Endothelial cell (in vitro differentiated cells): ENCODE data around the gene CCDC141. TPM values are rescaled to one million over a fixed set of nuclear protein-coding genes. Genes with fewer than 3 reads are reported as not detected.

ENCODE experiments used
- DNase-seq: peaks from one replicate; pipeline ENCODE4 v3.0.0; 2021; ENCODE audit warnings: low spot score
- H3K27ac Mint-ChIP-seq: one replicate; pipeline ENCODE4 v1.8.0; 2021; ENCODE audit warnings: mixed read lengths, inconsistent platforms; ENCODE audit not compliant: unreplicated experiment
- H3K27me3 Mint-ChIP-seq: one replicate; pipeline ENCODE4 v1.8.0; 2021; ENCODE audit warnings: mild to moderate bottlenecking, moderate library complexity, mixed read lengths, inconsistent platforms; ENCODE audit not compliant: unreplicated experiment
- H3K36me3 Mint-ChIP-seq: one replicate; pipeline ENCODE4 v1.8.0; 2021; ENCODE audit warnings: mild to moderate bottlenecking, low read depth, mixed read lengths, inconsistent platforms; ENCODE audit not compliant: unreplicated experiment
- H3K4me1 Mint-ChIP-seq: one replicate; pipeline ENCODE4 v1.8.0; 2021; ENCODE audit warnings: mild to moderate bottlenecking, mixed read lengths, inconsistent platforms; ENCODE audit not compliant: unreplicated experiment
- H3K4me3 Mint-ChIP-seq: one replicate; pipeline ENCODE4 v1.8.0; 2021; ENCODE audit warnings: mild to moderate bottlenecking, mixed read lengths, inconsistent platforms; ENCODE audit not compliant: unreplicated experiment
- H3K9me3 Mint-ChIP-seq: one replicate; pipeline ENCODE4 v1.8.0; 2021; ENCODE audit warnings: mixed read lengths, inconsistent platforms; ENCODE audit not compliant: unreplicated experiment
- CTCF ChIP-seq: fragments of 200-600 bp; sonication (generic); IDR thresholded peaks from one replicate; pipeline ENCODE4 v1.5.0; 2021; ENCODE audit warnings: antibody characterized with exemption; ENCODE audit not compliant: unreplicated experiment
- total RNA-seq: library from RNA; stranded (reverse); fragmentation: NEBNext Ultra II Directional; extraction: Animal tissue kit (Norgen Biotek cat#: 25700); gene quantifications from one replicate; pipeline ENCODE4 v1.2.1, GENCODE V29; 2021; ENCODE audit not compliant: unreplicated experiment

The CCDC141 gene
- total RNA-seq, 1 donor from 2014 or later, result 0.67 TPM

DNA sequence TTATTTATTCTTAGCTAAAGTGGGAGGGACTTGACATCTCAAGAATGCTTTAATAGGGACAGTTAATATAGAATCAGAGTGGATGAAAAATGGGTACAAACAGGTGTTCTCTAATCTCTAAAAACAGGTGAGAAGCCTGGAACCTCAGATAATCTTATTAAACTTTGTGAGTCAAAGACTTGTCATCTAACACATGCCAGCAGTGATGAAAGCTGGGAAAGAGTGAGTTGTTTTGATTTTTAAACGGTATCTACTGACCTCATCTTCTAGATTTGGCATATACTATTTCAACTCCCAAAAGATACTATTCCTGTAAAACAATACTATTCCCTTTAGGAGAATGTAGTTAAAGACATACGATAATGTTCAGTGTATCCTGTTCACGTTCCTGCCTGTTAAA, 103.4 kb downstream of the CCDC141 start:
- Mint-ChIP-seq H3K4me3 (no peak overlapping the region), H3K36me3 (no peaks in the 10 kb centered on the region), H3K27me3 (no peaks in the 10 kb centered on the region), H3K4me1 (no peaks in the 10 kb centered on the region), H3K27ac (no peak overlapping the region), H3K9me3 (no peaks in the 10 kb centered on the region)
- no peak for TF ChIP-seq CTCF
- DNase-seq, result no peak

DNA sequence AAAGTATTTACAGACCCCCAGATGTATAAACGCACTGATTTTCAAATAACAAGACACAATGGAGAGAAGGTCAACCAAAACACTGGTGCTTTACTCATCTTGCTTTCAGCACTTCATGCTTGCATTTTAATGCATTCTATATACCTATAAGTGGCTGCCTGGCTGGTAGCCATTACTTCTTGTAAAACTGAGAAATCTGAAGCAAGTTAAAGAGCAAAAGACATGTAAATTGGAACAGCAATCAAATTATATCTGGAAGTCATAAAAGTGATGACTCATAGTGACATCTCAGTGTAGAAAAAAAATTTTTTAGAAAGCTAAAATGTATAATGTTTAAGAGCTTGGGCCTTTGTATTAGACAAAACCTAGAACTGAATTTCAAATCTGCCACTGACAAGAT, 106.2 kb downstream of the CCDC141 start:
- no peak for TF ChIP-seq CTCF
- no peaks in the 10 kb centered on the region for H3K4me1 Mint-ChIP-seq
- no peaks in the 10 kb centered on the region for H3K27me3 Mint-ChIP-seq
- no peak overlapping the region for H3K27ac Mint-ChIP-seq
- H3K4me3 Mint-ChIP-seq, result no peak overlapping the region
- DNase-seq, result no peak
- H3K36me3 Mint-ChIP-seq, result no peaks in the 10 kb centered on the region
- no peaks in the 10 kb centered on the region for H3K9me3 Mint-ChIP-seq

DNA sequence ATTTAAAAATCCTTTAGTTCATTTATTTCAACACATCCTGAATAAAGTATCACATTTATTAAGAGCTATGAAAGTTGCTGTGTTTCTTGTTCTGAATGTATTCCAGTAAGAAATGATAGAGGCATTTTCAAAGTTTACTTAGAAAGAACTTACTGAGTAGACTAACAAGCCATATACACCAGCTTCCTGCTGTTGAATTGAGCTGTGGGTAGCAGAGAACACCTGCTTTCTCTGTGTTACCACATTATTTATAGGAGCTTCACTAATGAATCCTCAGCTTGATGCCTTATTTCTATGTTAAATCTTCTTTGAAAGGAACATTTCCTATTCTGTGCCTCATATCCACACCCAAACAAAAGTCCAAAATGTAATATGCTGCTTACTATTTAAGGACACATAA, 115.4 kb downstream of the CCDC141 start:
- no peaks in the 10 kb centered on the region for H3K9me3 Mint-ChIP-seq
- no peaks in the 10 kb centered on the region for H3K27me3 Mint-ChIP-seq
- DNase-seq, result no peak
- no peak for TF ChIP-seq CTCF
- H3K27ac Mint-ChIP-seq, result no peak overlapping the region
- H3K36me3 Mint-ChIP-seq, result no peaks in the 10 kb centered on the region
- no peak overlapping the region for H3K4me3 Mint-ChIP-seq
- H3K4me1 Mint-ChIP-seq, result no peaks in the 10 kb centered on the region

GRCh38 chr2:178933493-178933892, 116.4 kb downstream of the CCDC141 start:
- H3K27me3 Mint-ChIP-seq, result no peaks in the 10 kb centered on the region
- H3K4me1 Mint-ChIP-seq, result no peaks in the 10 kb centered on the region
- H3K9me3 Mint-ChIP-seq, result no peaks in the 10 kb centered on the region
- no peak overlapping the region for H3K4me3 Mint-ChIP-seq
- H3K27ac Mint-ChIP-seq, result no peak overlapping the region
- H3K36me3 Mint-ChIP-seq, result no peaks in the 10 kb centered on the region
- DNase-seq, result no peak
- no peak for TF ChIP-seq CTCF

GRCh38 chr2:178928077-178928476, 121.9 kb downstream of the CCDC141 start:
- no peak for DNase-seq
- H3K4me3 Mint-ChIP-seq, result no peak overlapping the region
- H3K4me1 Mint-ChIP-seq, result peaks cover 4% of the 10 kb centered on the region
- H3K9me3 Mint-ChIP-seq, result no peaks in the 10 kb centered on the region
- H3K36me3 Mint-ChIP-seq, result no peaks in the 10 kb centered on the region
- H3K27ac Mint-ChIP-seq, result no peak overlapping the region
- TF ChIP-seq CTCF, result no peak
- H3K27me3 Mint-ChIP-seq, result no peaks in the 10 kb centered on the region
